Vagina (tissue), 2 donors: ENCODE data around the gene DOCK4.

ENCODE experiments used
- CTCF ChIP-seq, 3 experiments: fragments of 450-650 bp in 2 of 3; fragments of 200-600 bp in 1 of 3; sonication (generic) in 1 of 3; IDR thresholded peaks; one replicate each; pipeline ENCODE4 v1.5.1; 2017 to 2019; ENCODE audit warnings: antibody characterized with exemption in 3 of 3, mild to moderate bottlenecking in 2 of 3, moderate library complexity in 2 of 3
- POLR2A ChIP-seq, 2 donors: fragments of 450-650 bp; IDR thresholded peaks; one replicate each; pipeline ENCODE4 v1.6.1; 2017; ENCODE audit warnings: antibody characterized with exemption in 2 of 2, mild to moderate bottlenecking in 2 of 2, moderate library complexity in 2 of 2
- POLR2AphosphoS5 ChIP-seq, 2 donors: sonication (generic); formaldehyde crosslinking; IDR thresholded peaks; one replicate each; pipeline ENCODE4 v1.9.0; 2017; ENCODE audit warnings: antibody characterized with exemption in 2 of 2, mild to moderate bottlenecking in 2 of 2, low read depth in 1 of 2; ENCODE audit not compliant: insufficient read depth in 1 of 2

GRCh38 chr7:112252141-112252540 is 45.9 kb upstream of the DOCK4 start:
- TF ChIP-seq CTCF (IDR thresholded peaks at IDR 0.05) (no peak), POLR2AphosphoS5 (IDR thresholded peaks at IDR 0.05; ENCODE audit: insufficient read depth in 1 of 2, low read depth in 1 of 2) (no peak), POLR2A (IDR thresholded peaks at IDR 0.05) (no peak)
